Measurements from ENCODE around the gene TSTD2. TPM values are rescaled to one million over a fixed set of nuclear protein-coding genes. Genes with fewer than 3 reads are reported as not detected.

Gene TSTD2
- total and polyA plus RNA-seq, 5 donors from 2014 or later, result 5.5 to 21.5 (median 9.4) TPM

GRCh38 chr9:97666907-97667686 lies 33.9 kb upstream of the TSTD2 start:
- Mint-ChIP-seq H3K36me3 (peaks cover 69% of the 10 kb centered on the region), H3K27ac (peak overlapping the region; percentile 14 to 90 (median 64)), H3K27me3 (no peaks in the 10 kb centered on the region), H3K9me3 (no peaks in the 10 kb centered on the region), H3K4me1 (peaks cover 8 to 33% (median 26%) of the 10 kb centered on the region in 4 donors), H3K4me3 (no peak overlapping the region)
- peak in 1 of 3 donors; percentile 13 for DNase-seq
- Histone ChIP-seq H3K36me3 (ENCODE audit: control insufficient read depth, insufficient read depth, low read length) (peaks cover 95% of the 10 kb centered on the region), H3K4me1 (ENCODE audit: control insufficient read depth, insufficient read depth, low read length, poor library complexity, severe bottlenecking) (no peaks in the 10 kb centered on the region), H3K9me3 (ENCODE audit: control insufficient read depth in 2 of 2, low read length in 2 of 2) (no peaks in the 10 kb centered on the region), H3K4me3 (ENCODE audit: low read depth, low read length) (no peak overlapping the region), H3K27ac (ENCODE audit: insufficient read depth, low read length, poor library complexity, severe bottlenecking) (no peak overlapping the region), H3K27me3 (ENCODE audit: control insufficient read depth, insufficient read depth, low read length) (no peaks in the 10 kb centered on the region)
- no peak for ATAC-seq (ENCODE audit: low read depth in 2 of 2)

GRCh38 chr9:97665742-97666141 lies 32.6 kb upstream of the TSTD2 start:
- peaks cover 62% of the 10 kb centered on the region for H3K36me3 Mint-ChIP-seq
- H3K27ac ChIP-seq (ENCODE audit: insufficient read depth, low read length, poor library complexity, severe bottlenecking), result no peak overlapping the region
- no peaks in the 10 kb centered on the region for H3K9me3 Mint-ChIP-seq
- H3K4me3 ChIP-seq (ENCODE audit: low read depth, low read length), result no peak overlapping the region
- ATAC-seq (ENCODE audit: low read depth in 2 of 2), result no peak
- H3K9me3 ChIP-seq (ENCODE audit: control insufficient read depth in 2 of 2, low read length in 2 of 2), result no peaks in the 10 kb centered on the region
- H3K36me3 ChIP-seq (ENCODE audit: control insufficient read depth, insufficient read depth, low read length), result peaks cover 94% of the 10 kb centered on the region
- peak overlapping the region; percentile 1 to 27 (median 14) for H3K27ac Mint-ChIP-seq
- H3K27me3 ChIP-seq (ENCODE audit: control insufficient read depth, insufficient read depth, low read length), result no peaks in the 10 kb centered on the region
- no peak overlapping the region for H3K4me3 Mint-ChIP-seq
- H3K4me1 Mint-ChIP-seq, result peaks cover 8 to 33% (median 27%) of the 10 kb centered on the region in 4 donors
- no peak for DNase-seq
- no peaks in the 10 kb centered on the region for H3K4me1 ChIP-seq (ENCODE audit: control insufficient read depth, insufficient read depth, low read length, poor library complexity, severe bottlenecking)
- no peaks in the 10 kb centered on the region for H3K27me3 Mint-ChIP-seq

GRCh38 chr9:97660847-97661246 lies 27.7 kb upstream of the TSTD2 start:
- Histone ChIP-seq H3K4me3 (ENCODE audit: low read depth, low read length) (no peak overlapping the region), H3K27me3 (ENCODE audit: control insufficient read depth, insufficient read depth, low read length) (no peaks in the 10 kb centered on the region), H3K27ac (ENCODE audit: insufficient read depth, low read length, poor library complexity, severe bottlenecking) (no peak overlapping the region), H3K4me1 (ENCODE audit: control insufficient read depth, insufficient read depth, low read length, poor library complexity, severe bottlenecking) (no peaks in the 10 kb centered on the region), H3K36me3 (ENCODE audit: control insufficient read depth, insufficient read depth, low read length) (peaks cover 91% of the 10 kb centered on the region), H3K9me3 (ENCODE audit: control insufficient read depth in 2 of 2, low read length in 2 of 2) (no peaks in the 10 kb centered on the region)
- no peaks in the 10 kb centered on the region for H3K27me3 Mint-ChIP-seq
- H3K4me3 Mint-ChIP-seq, result no peak overlapping the region
- DNase-seq (no peak), ATAC-seq (ENCODE audit: low read depth in 2 of 2) (no peak)
- peaks cover 10 to 17% (median 15%) of the 10 kb centered on the region in 4 donors for H3K4me1 Mint-ChIP-seq
- peak overlapping the region in 1 of 3 donors; percentile 25 for H3K27ac Mint-ChIP-seq
- no peaks in the 10 kb centered on the region for H3K9me3 Mint-ChIP-seq
- peaks cover 43% of the 10 kb centered on the region for H3K36me3 Mint-ChIP-seq

GRCh38 chr9:97660340-97660739 lies 27.2 kb upstream of the TSTD2 start:
- H3K9me3 Mint-ChIP-seq, result no peaks in the 10 kb centered on the region
- ATAC-seq (ENCODE audit: low read depth in 2 of 2) (no peak), DNase-seq (no peak)
- Histone ChIP-seq H3K27me3 (ENCODE audit: control insufficient read depth, insufficient read depth, low read length) (no peaks in the 10 kb centered on the region), H3K36me3 (ENCODE audit: control insufficient read depth, insufficient read depth, low read length) (peaks cover 92% of the 10 kb centered on the region), H3K4me3 (ENCODE audit: low read depth, low read length) (no peak overlapping the region), H3K9me3 (ENCODE audit: control insufficient read depth in 2 of 2, low read length in 2 of 2) (no peaks in the 10 kb centered on the region), H3K27ac (ENCODE audit: insufficient read depth, low read length, poor library complexity, severe bottlenecking) (no peak overlapping the region), H3K4me1 (ENCODE audit: control insufficient read depth, insufficient read depth, low read length, poor library complexity, severe bottlenecking) (no peaks in the 10 kb centered on the region)
- H3K36me3 Mint-ChIP-seq, result peaks cover 45% of the 10 kb centered on the region
- peak overlapping the region; percentile 25 to 81 (median 36) for H3K27ac Mint-ChIP-seq
- peaks cover 10 to 15% (median 13%) of the 10 kb centered on the region in 4 donors for H3K4me1 Mint-ChIP-seq
- H3K4me3 Mint-ChIP-seq, result no peak overlapping the region
- H3K27me3 Mint-ChIP-seq, result no peaks in the 10 kb centered on the region

GRCh38 chr9:97659771-97660170 lies 26.6 kb upstream of the TSTD2 start:
- H3K27ac ChIP-seq (ENCODE audit: insufficient read depth, low read length, poor library complexity, severe bottlenecking), result no peak overlapping the region
- no peaks in the 10 kb centered on the region for H3K9me3 ChIP-seq (ENCODE audit: control insufficient read depth in 2 of 2, low read length in 2 of 2)
- Mint-ChIP-seq H3K27ac (peak overlapping the region in 2 of 3 donors; percentile 36 to 81), H3K27me3 (no peaks in the 10 kb centered on the region), H3K9me3 (no peaks in the 10 kb centered on the region), H3K4me1 (peaks cover 7 to 11% (median 10%) of the 10 kb centered on the region in 4 donors), H3K36me3 (peaks cover 40% of the 10 kb centered on the region), H3K4me3 (no peak overlapping the region)
- no peaks in the 10 kb centered on the region for H3K4me1 ChIP-seq (ENCODE audit: control insufficient read depth, insufficient read depth, low read length, poor library complexity, severe bottlenecking)
- DNase-seq (no peak), ATAC-seq (ENCODE audit: low read depth in 2 of 2) (no peak)
- peaks cover 92% of the 10 kb centered on the region for H3K36me3 ChIP-seq (ENCODE audit: control insufficient read depth, insufficient read depth, low read length)
- no peaks in the 10 kb centered on the region for H3K27me3 ChIP-seq (ENCODE audit: control insufficient read depth, insufficient read depth, low read length)
- no peak overlapping the region for H3K4me3 ChIP-seq (ENCODE audit: low read depth, low read length)

GRCh38 chr9:97658707-97659106 lies 25.5 kb upstream of the TSTD2 start:
- no peak overlapping the region for H3K27ac ChIP-seq (ENCODE audit: insufficient read depth, low read length, poor library complexity, severe bottlenecking)
- no peak for ATAC-seq (ENCODE audit: low read depth in 2 of 2)
- H3K27ac Mint-ChIP-seq, result no peak overlapping the region

GRCh38 chr9:97651646-97652045 lies 18.5 kb upstream of the TSTD2 start:
- H3K36me3 ChIP-seq (ENCODE audit: control insufficient read depth, insufficient read depth, low read length), result peaks cover 92% of the 10 kb centered on the region
- H3K27me3 ChIP-seq (ENCODE audit: control insufficient read depth, insufficient read depth, low read length), result no peaks in the 10 kb centered on the region
- Mint-ChIP-seq H3K9me3 (no peaks in the 10 kb centered on the region), H3K4me3 (no peak overlapping the region), H3K36me3 (peaks cover 44% of the 10 kb centered on the region), H3K27ac (peak overlapping the region in 1 of 3 donors; percentile 56), H3K4me1 (peaks cover 0 to 12% (median 8%) of the 10 kb centered on the region in 4 donors), H3K27me3 (no peaks in the 10 kb centered on the region)
- H3K9me3 ChIP-seq (ENCODE audit: control insufficient read depth in 2 of 2, low read length in 2 of 2), result no peaks in the 10 kb centered on the region
- no peak overlapping the region for H3K4me3 ChIP-seq (ENCODE audit: low read depth, low read length)
- ATAC-seq (ENCODE audit: low read depth in 2 of 2), result peak; percentile 52 to 71
- peak in 1 of 3 donors; percentile 30 for DNase-seq
- H3K4me1 ChIP-seq (ENCODE audit: control insufficient read depth, insufficient read depth, low read length, poor library complexity, severe bottlenecking), result no peaks in the 10 kb centered on the region
- H3K27ac ChIP-seq (ENCODE audit: insufficient read depth, low read length, poor library complexity, severe bottlenecking), result no peak overlapping the region

More at GRCh38 chr9:97658707-97659106, 25.5 kb upstream of the TSTD2 start:
- Mint-ChIP-seq H3K36me3 (peaks cover 39% of the 10 kb centered on the region), H3K27me3 (no peaks in the 10 kb centered on the region), H3K4me3 (no peak overlapping the region), H3K4me1 (peaks cover 7 to 10% (median 10%) of the 10 kb centered on the region in 4 donors), H3K9me3 (no peaks in the 10 kb centered on the region)
- peaks cover 91% of the 10 kb centered on the region for H3K36me3 ChIP-seq (ENCODE audit: control insufficient read depth, insufficient read depth, low read length)
- no peaks in the 10 kb centered on the region for H3K27me3 ChIP-seq (ENCODE audit: control insufficient read depth, insufficient read depth, low read length)
- DNase-seq, result no peak
- H3K9me3 ChIP-seq (ENCODE audit: control insufficient read depth in 2 of 2, low read length in 2 of 2), result no peaks in the 10 kb centered on the region
- H3K4me1 ChIP-seq (ENCODE audit: control insufficient read depth, insufficient read depth, low read length, poor library complexity, severe bottlenecking), result no peaks in the 10 kb centered on the region
- no peak overlapping the region for H3K4me3 ChIP-seq (ENCODE audit: low read depth, low read length)

- H3K36me3 ChIP-seq (ENCODE audit: control insufficient read depth, insufficient read depth, low read length), result peaks cover 82% of the 10 kb centered on the region
- H3K27me3 ChIP-seq (ENCODE audit: control insufficient read depth, insufficient read depth, low read length), result no peaks in the 10 kb centered on the region
- Mint-ChIP-seq H3K36me3 (peaks cover 44% of the 10 kb centered on the region), H3K9me3 (no peaks in the 10 kb centered on the region), H3K27me3 (no peaks in the 10 kb centered on the region), H3K4me3 (no peak overlapping the region), H3K4me1 (peaks cover 0 to 23% (median 11%) of the 10 kb centered on the region in 4 donors), H3K27ac (peak overlapping the region in 1 of 3 donors; percentile 4)
- H3K27ac ChIP-seq (ENCODE audit: insufficient read depth, low read length, poor library complexity, severe bottlenecking), result no peak overlapping the region
- ATAC-seq (ENCODE audit: low read depth in 2 of 2) (no peak), DNase-seq (no peak)
- H3K4me1 ChIP-seq (ENCODE audit: control insufficient read depth, insufficient read depth, low read length, poor library complexity, severe bottlenecking), result no peaks in the 10 kb centered on the region
- H3K9me3 ChIP-seq (ENCODE audit: control insufficient read depth in 2 of 2, low read length in 2 of 2), result no peaks in the 10 kb centered on the region
- no peak overlapping the region for H3K4me3 ChIP-seq (ENCODE audit: low read depth, low read length)
Observed at GRCh38 chr9:97647996-97648395, 14.8 kb upstream of the TSTD2 start.
